Bronchial epithelial cell (primary cell): Measurements from ENCODE around the gene PPP2R5E. TPM values are rescaled to one million over a fixed set of nuclear protein-coding genes. Genes with fewer than 3 reads are reported as not detected.

Experiments used
- DNase-seq: peaks from one replicate; pipeline ENCODE4 v3.0.0-alpha.2; 2010; ENCODE audit warnings: low read depth
- FAIRE-seq: peaks from 2 replicates; lab custom pipeline; 2011; peaks lifted over from hg19 to GRCh38; lab: Jason Lieb, UNC
- H3K27me3 ChIP-seq: 2 replicates; pipeline ENCODE4 v1.5.1; 2011; ENCODE audit warnings: low read length; ENCODE audit not compliant: control insufficient read depth, insufficient read depth
- H3K36me3 ChIP-seq: 2 replicates; pipeline ENCODE4 v1.5.1; 2011; ENCODE audit warnings: low read length; ENCODE audit not compliant: control insufficient read depth, insufficient read depth
- H3K4me3 ChIP-seq: 2 replicates; pipeline ENCODE4 v1.5.1; 2011; ENCODE audit warnings: mild to moderate bottlenecking, low read depth, low read length, control low read depth
- CTCF ChIP-seq: IDR thresholded peaks from 2 replicates; pipeline ENCODE4 v1.5.1; 2011; ENCODE audit warnings: mild to moderate bottlenecking, moderate library complexity, low read length, control low read depth, inconsistent platforms; ENCODE audit not compliant: insufficient read depth, severe bottlenecking
- total RNA-seq: library from RNA; depleted of rRNA; stranded (reverse); fragments of >200 nt; gene quantifications from 2 replicates; pipeline ENCODE4 v1.2.1, GENCODE V29; 2014

The PPP2R5E gene
- total RNA-seq, 1 donor from 2014 or later = 11.6 TPM

GRCh38 chr14:63444588-63444987 is 98.6 kb downstream of the PPP2R5E start:
- no peaks in the 10 kb centered on the region for H3K27me3 ChIP-seq
- FAIRE-seq (no peak), DNase-seq (no peak)
- H3K36me3 ChIP-seq = no peaks in the 10 kb centered on the region
- no peak for TF ChIP-seq CTCF
- no peak overlapping the region for H3K4me3 ChIP-seq

GRCh38 chr14:63443988-63444387 is 99.2 kb downstream of the PPP2R5E start:
- no peak for FAIRE-seq
- no peak for DNase-seq
- Histone ChIP-seq H3K4me3 (no peak overlapping the region), H3K36me3 (no peaks in the 10 kb centered on the region), H3K27me3 (no peaks in the 10 kb centered on the region)
- TF ChIP-seq CTCF = no peak

- no peak for FAIRE-seq
- no peak for TF ChIP-seq CTCF
- H3K4me3 ChIP-seq = no peak overlapping the region
- no peak for DNase-seq
- no peaks in the 10 kb centered on the region for H3K36me3 ChIP-seq
- no peaks in the 10 kb centered on the region for H3K27me3 ChIP-seq
Observed at GRCh38 chr14:63443361-63443760, 99.8 kb downstream of the PPP2R5E start.

GRCh38 chr14:63438065-63438757 is 105.0 kb downstream of the PPP2R5E start:
- H3K36me3 ChIP-seq = no peaks in the 10 kb centered on the region
- DNase-seq (peak; percentile 92), FAIRE-seq (peak; percentile 97)
- H3K27me3 ChIP-seq = no peaks in the 10 kb centered on the region
- H3K4me3 ChIP-seq = no peak overlapping the region
- TF ChIP-seq CTCF = peak; percentile 3

GRCh38 chr14:63436286-63437098 is 106.7 kb downstream of the PPP2R5E start:
- Histone ChIP-seq H3K4me3 (no peak overlapping the region), H3K27me3 (no peaks in the 10 kb centered on the region), H3K36me3 (no peaks in the 10 kb centered on the region)
- FAIRE-seq = no peak
- TF ChIP-seq CTCF = no peak
- no peak for DNase-seq
